B cell (primary cell): ENCODE measurements around the gene NCLN. TPM values are rescaled to one million over a fixed set of nuclear protein-coding genes. Genes with fewer than 3 reads are reported as not detected.
A peak's percentile ranks its signal among the peaks of the same experiment; 100 is the strongest.
"Not testable (repeated sequence)": the region's sequence is repeated elsewhere in the genome, so short reads cannot be mapped to it uniquely, and the experiment has no call there.

Experiments
- ATAC-seq: fragments of 200-7000 bp; cut with Tn5 transposase; one replicate; pipeline ENCODE4 v1.10.0; 2021; ENCODE audit warnings: low read depth, mild to moderate bottlenecking, moderate number of reproducible peaks, moderate library complexity
- CTCF ChIA-PET: fragments of 350-600 bp; sonication (Branson Sonifier 250); formaldehyde crosslinking; loops from one replicate; lab custom pipeline; 2021; ENCODE audit warnings: antibody characterized with exemption, inconsistent platforms; lab: Charles Lee
- POLR2A ChIA-PET: fragments of 350-600 bp; sonication (Branson Sonifier 250); formaldehyde crosslinking; loops from one replicate; lab custom pipeline; 2021; ENCODE audit warnings: antibody characterized with exemption; lab: Charles Lee
- DNase-seq: peaks from one replicate; pipeline ENCODE4 v3.0.0; 2013
- H2AFZ ChIP-seq: 2 replicates; pipeline ENCODE4 v1.6.1; 2012; ENCODE audit warnings: mild to moderate bottlenecking, low read depth, low read length; ENCODE audit not compliant: insufficient read depth, poor library complexity, severe bottlenecking
- H3K27ac ChIP-seq, 2 donors: 1 replicate in 1 of 2; 2 replicates in 1 of 2; pipeline ENCODE4 v1.5.1; 2012 to 2013; ENCODE audit warnings: low read length in 2 of 2, mild to moderate bottlenecking in 2 of 2, moderate library complexity in 1 of 2
- H3K27me3 ChIP-seq, 4 experiments: fragments of 200-600 bp in 1 of 4; sonication (generic) in 1 of 4; replicated peaks in 1 of 4; 1 replicate in 2 of 4; 2 replicates in 2 of 4; pipeline versions ENCODE4 v1.6.1 to v1.7.0; 2013 to 2016; ENCODE audit warnings: low read length in 3 of 4, mild to moderate bottlenecking in 2 of 4, mixed read lengths in 1 of 4, moderate library complexity in 1 of 4; ENCODE audit not compliant: insufficient read depth in 4 of 4, control insufficient read depth in 3 of 4; ENCODE audit errors: control extremely low read depth in 1 of 4
- H3K36me3 ChIP-seq, 2 experiments: replicated peaks in 1 of 2; 1 replicate in 1 of 2; 2 replicates in 1 of 2; pipeline versions ENCODE4 v1.6.1 to v1.7.1; 2013; ENCODE audit warnings: low read length in 1 of 2; ENCODE audit not compliant: insufficient read depth in 2 of 2, control insufficient read depth in 1 of 2; ENCODE audit errors: control extremely low read depth in 1 of 2, extremely low read depth in 1 of 2
- H3K4me1 ChIP-seq, 2 donors: fragments of 200-600 bp in 1 of 2; sonication (generic) in 1 of 2; 1 replicate in 1 of 2; 2 replicates in 1 of 2; pipeline versions ENCODE4 v1.5.1 to v1.6.1; 2013 to 2017; ENCODE audit warnings: low read length in 2 of 2; ENCODE audit not compliant: control insufficient read depth in 2 of 2, insufficient read depth in 2 of 2
- H3K4me2 ChIP-seq: replicated peaks from 2 replicates; pipeline ENCODE3; 2012; ENCODE audit warnings: mild to moderate bottlenecking, low read depth, low read length; ENCODE audit not compliant: poor library complexity, severe bottlenecking
- H3K4me3 ChIP-seq, 5 experiments: fragments of 200-600 bp in 1 of 5; sonication (generic) in 1 of 5; 1 replicate in 3 of 5; 2 replicates in 2 of 5; pipeline versions ENCODE4 v1.5.1 to v1.7.0; 2011 to 2016; ENCODE audit warnings: low read length in 4 of 5, mild to moderate bottlenecking in 4 of 5, low read depth in 2 of 5, control low read depth in 1 of 5, moderate library complexity in 1 of 5; ENCODE audit not compliant: insufficient read depth in 1 of 5; ENCODE audit errors: control extremely low read depth in 1 of 5, extremely low read depth in 1 of 5
- H3K79me2 ChIP-seq: fragments of 200-600 bp; sonication (generic); one replicate; pipeline ENCODE4 v1.6.0; 2016; ENCODE audit warnings: low read length; ENCODE audit not compliant: control insufficient read depth, insufficient read depth
- H3K9ac ChIP-seq: fragments of 200-600 bp; sonication (generic); 2 replicates; pipeline ENCODE4 v1.6.1; 2017; ENCODE audit warnings: mild to moderate bottlenecking, low read length, moderate library complexity
- H3K9me3 ChIP-seq, 3 donors: one replicate each; pipeline versions ENCODE4 v1.6.1 to v1.7.1; 2013; ENCODE audit warnings: low read length in 2 of 3; ENCODE audit not compliant: control insufficient read depth in 2 of 3, insufficient read depth in 1 of 3; ENCODE audit errors: control extremely low read depth in 1 of 3
- H4K20me1 ChIP-seq: 2 replicates; pipeline ENCODE4 v1.6.0; 2012; ENCODE audit warnings: mild to moderate bottlenecking, low read length; ENCODE audit not compliant: insufficient read depth, control insufficient read depth, poor library complexity, severe bottlenecking
- H3K27ac Mint-ChIP-seq: one replicate; pipeline ENCODE4 v1.8.0; 2021; ENCODE audit warnings: mixed read lengths
- H3K27me3 Mint-ChIP-seq: one replicate; pipeline ENCODE4 v1.8.0; 2021; ENCODE audit warnings: mixed read lengths
- H3K4me1 Mint-ChIP-seq: one replicate; pipeline ENCODE4 v1.8.0; 2021; ENCODE audit warnings: mixed read lengths
- H3K4me3 Mint-ChIP-seq: one replicate; pipeline ENCODE4 v1.8.0; 2021; ENCODE audit warnings: mixed read lengths
- H3K9me3 Mint-ChIP-seq: one replicate; pipeline ENCODE4 v1.8.0; 2022; ENCODE audit warnings: mixed read lengths; ENCODE audit not compliant: insufficient read depth
- EZH2 ChIP-seq: IDR thresholded peaks from 2 replicates; pipeline ENCODE4 v1.6.1; 2012; ENCODE audit warnings: borderline replicate concordance, low read depth, mild to moderate bottlenecking, moderate library complexity, low read length; ENCODE audit not compliant: insufficient read depth, poor library complexity, severe bottlenecking
- WGBS: methylation state at CpG from one replicate; pipeline ENCODE4 v1.1.5; 2013; ENCODE audit warnings: missing lambda C conversion rate; ENCODE audit not compliant: insufficient coverage; 5-methylcytosine and 5-hydroxymethylcytosine counted together
- intact Hi-C: fragments of 100-400 bp; cut with micrococcal nuclease; formaldehyde crosslinking; loops from one replicate; pipeline ENCODE4 v1.10.0; 2022
- polyA plus RNA-seq: library from polyadenylated mRNA; depleted of rRNA; stranded (reverse); fragments of >200 nt; gene quantifications from 2 replicates; pipeline ENCODE4 v1.2.3, GENCODE V29; 2012
- total RNA-seq, 2 donors: library from RNA; stranded (reverse); fragments of 120-200 nt in 1 of 2; gene quantifications; 1 replicate in 1 of 2; 2 replicates in 1 of 2; pipeline versions ENCODE4 v1.2.3 to v1.2.4, GENCODE V29; 2013 to 2022

The NCLN gene
- total and polyA plus RNA-seq, 2 donors (not counting 1 experiment from before 2014, with no cell fraction given) = 55.0 to 82.0 TPM

DNA sequence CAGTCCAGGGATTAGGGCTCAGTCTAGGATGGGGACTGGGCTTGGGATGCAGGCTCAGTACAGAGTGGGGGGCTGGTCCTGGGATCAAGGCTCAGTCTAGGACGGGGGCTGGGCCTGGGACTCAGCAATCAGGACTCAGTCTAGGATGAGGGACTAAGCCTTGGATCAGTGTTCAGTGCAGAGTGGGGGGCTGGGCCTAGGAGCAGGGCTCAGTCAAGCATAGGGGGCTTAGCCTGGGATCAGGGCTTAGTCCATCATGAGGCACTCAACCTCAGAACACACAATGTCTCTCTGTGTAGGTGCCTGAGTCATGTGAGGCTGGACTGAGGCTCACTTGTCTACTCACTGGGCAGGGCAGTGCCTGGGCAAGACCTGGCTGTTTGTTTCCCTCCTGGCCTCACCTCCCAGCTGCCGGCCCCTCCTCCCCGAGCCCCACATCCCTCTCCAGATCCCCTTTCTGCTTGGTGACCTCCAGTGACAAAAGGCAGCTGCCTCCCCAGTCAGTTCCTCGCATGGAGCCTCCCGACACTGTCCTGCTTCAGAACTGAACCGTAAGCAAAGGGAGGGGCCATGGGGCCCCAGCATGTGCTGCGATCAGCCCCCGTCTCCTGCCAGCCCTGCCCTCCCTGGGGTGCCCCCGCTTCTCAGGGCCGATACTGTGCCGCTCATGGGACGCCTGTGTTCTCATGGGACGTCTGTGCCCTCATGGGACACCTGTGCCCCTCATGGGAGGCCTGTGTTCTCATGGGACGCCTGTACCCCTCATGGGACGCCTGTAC, 13.6 kb upstream of the NCLN start:
- Histone ChIP-seq H3K79me2 (no peaks in the 10 kb centered on the region), H3K9ac (no peak overlapping the region), H3K4me2 (peak overlapping the region; percentile 54), H3K4me1 (peaks cover 38 to 66% of the 10 kb centered on the region in 2 donors), H4K20me1 (no peaks in the 10 kb centered on the region), H3K4me3 (no peak overlapping the region), H3K27me3 (no peaks in the 10 kb centered on the region), H2AFZ (no peak overlapping the region), H3K9me3 (peaks cover 0 to 41% (median 24%) of the 10 kb centered on the region in 3 donors), H3K27ac (peak overlapping the region; percentile 89 to 93), H3K36me3 (no peaks in the 10 kb centered on the region)
- peak overlapping the region; percentile 96 for H3K27ac Mint-ChIP-seq
- H3K4me1 Mint-ChIP-seq = peaks cover 42% of the 10 kb centered on the region
- no peaks in the 10 kb centered on the region for H3K27me3 Mint-ChIP-seq
- ChIA-PET CTCF (interaction anchor here (1.8 kb wide), 1 partner anchor 42 kb away, joined by 9 read pairs; no protein-coding TSS in a partner anchor), POLR2A (no interaction called here)
- 15% methylated on average over 15 of the region's 15 CpGs for WGBS
- TF ChIP-seq EZH2 = no peak
- ATAC-seq (peak; percentile 74), DNase-seq (no peak)
- peak overlapping the region; percentile 73 for H3K4me3 Mint-ChIP-seq
- intact Hi-C loops = loop anchor here (2.0 to 10.0 kb wide), 2 partner anchors 17 to 893 kb away; partner anchors contain the start of gene ZBTB7A
- H3K9me3 Mint-ChIP-seq = no peaks in the 10 kb centered on the region

DNA sequence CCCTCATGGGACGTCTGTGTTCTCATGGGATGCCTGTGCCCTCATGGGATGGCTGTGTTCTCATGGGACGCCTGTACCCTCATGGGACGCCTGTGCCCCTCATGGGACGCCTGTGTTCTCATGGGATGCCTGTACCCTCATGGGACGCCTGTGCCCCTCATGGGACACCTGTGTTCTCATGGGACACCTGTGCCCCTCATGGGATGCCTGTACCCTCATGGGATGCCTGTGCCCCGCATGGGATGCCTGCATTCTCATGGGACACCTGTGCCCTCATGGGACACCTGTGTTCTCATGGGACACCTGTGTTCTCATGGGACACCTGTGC, 13.1 kb upstream of the NCLN start:
- CTCF ChIA-PET, H4K20me1 ChIP-seq, ATAC-seq, H3K79me2 ChIP-seq, H3K9ac ChIP-seq, H3K27me3 ChIP-seq, H2AFZ ChIP-seq, POLR2A ChIA-PET, H3K9me3 Mint-ChIP-seq, H3K36me3 ChIP-seq, H3K4me3 ChIP-seq, H3K27me3 Mint-ChIP-seq: not testable (repeated sequence)
- DNase-seq = peak; percentile 94
- H3K4me1 ChIP-seq = peaks cover 43 to 72% of the 10 kb centered on the region in 2 donors
- intact Hi-C loops = loop anchor here (2.0 to 10.0 kb wide), 2 partner anchors 18 to 892 kb away; partner anchors contain the start of gene ZBTB7A
- Mint-ChIP-seq H3K4me3 (peak overlapping the region; percentile 73), H3K4me1 (peaks cover 42% of the 10 kb centered on the region), H3K27ac (peak overlapping the region; percentile 96)
- H3K9me3 ChIP-seq = peaks cover 0 to 46% (median 24%) of the 10 kb centered on the region in 3 donors
- 7% methylated on average over 6 of the region's 6 CpGs for WGBS
- peak overlapping the region; percentile 54 for H3K4me2 ChIP-seq
- peak overlapping the region; percentile 89 to 93 for H3K27ac ChIP-seq
